ENCODE data around the gene TRIM28.
"Not testable (repeated sequence)": the region's sequence is repeated elsewhere in the genome, so short reads cannot be mapped to it uniquely, and the experiment has no call there.

The TRIM28 gene

GRCh38 chr19:58518256-58519086 lies 25.4 kb upstream of the TRIM28 start:
- intact Hi-C loops (cut with DNase I) = loop anchor here (2.0 kb wide), 1 partner anchor 78 kb away; the partner anchor contains the start of gene ZNF132
- peak in 2 of 10 donors; percentile 59 to 61 for DNase-seq

GRCh38 chr19:58519087-58519354 lies 24.8 kb upstream of the TRIM28 start:
- intact Hi-C loops (cut with DNase I) = loop anchor here (2.0 kb wide), 1 partner anchor 78 kb away; the partner anchor contains the start of gene ZNF132

GRCh38 chr19:58519355-58520256 lies 24.3 kb upstream of the TRIM28 start, which contains the start of gene ZBTB45:
Gene ZBTB45, minus strand, starts transcription at chr19:58519810. Its CDS starts 2,137 bp downstream, at chr19:58517673.
- intact Hi-C loops (cut with DNase I) = loop anchor here (2.0 kb wide), 1 partner anchor 79 kb away; the partner anchor contains the start of gene ZNF132
- peak; percentile 87 to 99 (median 92) for DNase-seq

More at GRCh38 chr19:58519087-58519354, 24.8 kb upstream of the TRIM28 start:
- DNase-seq = peak; percentile 37 to 92 (median 58)

- intact Hi-C loops (cut with DNase I) = no loop called here
- DNase-seq = no peak
Observed at GRCh38 chr19:58520257-58520599, 23.6 kb upstream of the TRIM28 start.

- intact Hi-C loops (cut with DNase I) = no loop called here
- peak in 1 of 10 donors; percentile 4 for DNase-seq
Observed at GRCh38 chr19:58521651-58522050, 22.2 kb upstream of the TRIM28 start.

- intact Hi-C loops (cut with DNase I) = no loop called here
- DNase-seq = peak in 2 of 10 donors; percentile 3 to 60
Observed at GRCh38 chr19:58522709-58523108, 21.2 kb upstream of the TRIM28 start.

GRCh38 chr19:58529405-58529804 lies 14.5 kb upstream of the TRIM28 start:
- intact Hi-C loops (cut with DNase I) = no loop called here

GRCh38 chr19:58531034-58531840 lies 12.6 kb upstream of the TRIM28 start:
- intact Hi-C loops (cut with DNase I) = no loop called here
- peak in 2 of 10 donors; percentile 10 to 23 for DNase-seq

More at GRCh38 chr19:58529405-58529804, 14.5 kb upstream of the TRIM28 start:
- no peak for DNase-seq

- intact Hi-C loops (cut with DNase I) = no loop called here
Observed at GRCh38 chr19:58535857-58536256, 8.0 kb upstream of the TRIM28 start.

GRCh38 chr19:58536852-58537798 lies 6.7 kb upstream of the TRIM28 start:
- intact Hi-C loops (cut with DNase I) = no loop called here
- DNase-seq = peak in 1 of 10 donors; percentile 24

More at GRCh38 chr19:58535857-58536256, 8.0 kb upstream of the TRIM28 start:
- DNase-seq = no peak

- DNase-seq = peak in 1 of 10 donors; percentile 39
- intact Hi-C loops (cut with DNase I) = no loop called here
Observed at GRCh38 chr19:58538257-58539168, 5.4 kb upstream of the TRIM28 start.

- intact Hi-C loops (cut with DNase I); DNase-seq: not testable (repeated sequence)
Observed at GRCh38 chr19:58539169-58539559, 4.7 kb upstream of the TRIM28 start.

GRCh38 chr19:58542641-58543372 lies 1.1 kb upstream of the TRIM28 start:
- peak in 1 of 10 donors; percentile 23 for DNase-seq
- intact Hi-C loops (cut with DNase I) = not testable (repeated sequence)

- DNase-seq = peak in 4 of 10 donors; percentile 41 to 74 (median 53)
- intact Hi-C loops (cut with DNase I) = loop anchor here (1.0 kb wide), 1 partner anchor 11 kb away; the partner anchor contains the start of gene CHMP2A
Observed at GRCh38 chr19:58544591-58545285, 874 bp downstream of the TRIM28 start.

- intact Hi-C loops (cut with DNase I) = no loop called here
- DNase-seq = peak in 1 of 10 donors; percentile 54
Observed at GRCh38 chr19:58545286-58546018, 1.6 kb downstream of the TRIM28 start.

- DNase-seq = no peak
- intact Hi-C loops (cut with DNase I) = no loop called here
Observed at GRCh38 chr19:58546019-58546530, 2.2 kb downstream of the TRIM28 start.
